ENCODE data around the gene NPLOC4. TPM values are rescaled to one million over a fixed set of nuclear protein-coding genes. Genes with fewer than 3 reads are reported as not detected.

NPLOC4 gene
- total and polyA plus RNA-seq, 9 of the 15 experiments (the other 6 are each of a cell fraction or from before 2014, with no cell fraction given): 1.5 to 116 (median 64.5) TPM

GRCh38 chr17:81666342-81667191, 29.7 kb upstream of the NPLOC4 start, which contains the start of the genes CCDC137 and OXLD1 (continued):
- TF ChIP-seq REST (IDR thresholded peaks at IDR 0.05; ENCODE audit: borderline replicate concordance) (no peak), REST (CRISPR knock-in tag; IDR thresholded peaks at IDR 0.05; ENCODE audit: low read depth) (0 out of 2 replicates have a peak, but pooled peaks have one; percentile 28), RBM39 (optimal IDR thresholded peaks at IDR 0.05; ENCODE audit: low read depth, low read length) (no peak), CBFA2T2 (conservative IDR thresholded peaks at IDR 0.05) (no peak), ZNF696 (CRISPR knock-in tag; conservative IDR thresholded peaks at IDR 0.05) (no peak), ZNF778 (CRISPR knock-in tag; IDR thresholded peaks at IDR 0.05) (no peak), NUFIP1 (IDR thresholded peaks at IDR 0.05; ENCODE audit: partially characterized antibody) (no peak), SREBF2 (CRISPR knock-in tag; IDR thresholded peaks at IDR 0.05) (no peak), SREBF1 (IDR thresholded peaks at IDR 0.05; ENCODE audit: borderline replicate concordance, low read depth, low read length) (no peak), KHSRP (IDR thresholded peaks at IDR 0.05) (no peak), GATAD2A (IDR thresholded peaks at IDR 0.05) (no peak), HNRNPLL (IDR thresholded peaks at IDR 0.05; ENCODE audit: low read depth, low read length, poor library complexity, severe bottlenecking) (no peak), TAF9B (IDR thresholded peaks at IDR 0.05; ENCODE audit: partially characterized antibody) (peak; percentile 87), ATF6 (CRISPR knock-in tag; IDR thresholded peaks at IDR 0.05) (peak; percentile 40; the same call in 1 of the 2 replicates), HNRNPUL1 (IDR thresholded peaks at IDR 0.05; ENCODE audit: low read length) (no peak)
- TF ChIP-seq, protein P1, sequence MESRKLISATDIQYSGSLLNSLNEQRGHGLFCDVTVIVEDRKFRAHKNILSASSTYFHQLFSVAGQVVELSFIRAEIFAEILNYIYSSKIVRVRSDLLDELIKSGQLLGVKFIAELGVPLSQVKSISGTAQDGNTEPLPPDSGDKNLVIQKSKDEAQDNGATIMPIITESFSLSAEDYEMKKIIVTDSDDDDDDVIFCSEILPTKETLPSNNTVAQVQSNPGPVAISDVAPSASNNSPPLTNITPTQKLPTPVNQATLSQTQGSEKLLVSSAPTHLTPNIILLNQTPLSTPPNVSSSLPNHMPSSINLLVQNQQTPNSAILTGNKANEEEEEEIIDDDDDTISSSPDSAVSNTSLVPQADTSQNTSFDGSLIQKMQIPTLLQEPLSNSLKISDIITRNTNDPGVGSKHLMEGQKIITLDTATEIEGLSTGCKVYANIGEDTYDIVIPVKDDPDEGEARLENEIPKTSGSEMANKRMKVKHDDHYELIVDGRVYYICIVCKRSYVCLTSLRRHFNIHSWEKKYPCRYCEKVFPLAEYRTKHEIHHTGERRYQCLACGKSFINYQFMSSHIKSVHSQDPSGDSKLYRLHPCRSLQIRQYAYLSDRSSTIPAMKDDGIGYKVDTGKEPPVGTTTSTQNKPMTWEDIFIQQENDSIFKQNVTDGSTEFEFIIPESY (CRISPR knock-in tag; IDR thresholded peaks at IDR 0.05): no peak

Data from K562 (cell line).